Measurements from ENCODE around the gene OPA3.
A peak's percentile ranks its signal among the peaks of the same experiment; 100 is the strongest.

OPA3 gene

GRCh38 chr19:45560686-45561085 is 23.9 kb downstream of the OPA3 start:
- DNase-seq: no peak

- DNase-seq: no peak
These were observed 24.6 kb downstream of the OPA3 start for GRCh38 chr19:45560038-45560437.

GRCh38 chr19:45558399-45558878 is 26.2 kb downstream of the OPA3 start:
- peak; percentile 41 to 81 (median 72) for DNase-seq

GRCh38 chr19:45556835-45557234 is 27.8 kb downstream of the OPA3 start:
- DNase-seq: no peak

- no peak for DNase-seq
These were observed 30.1 kb downstream of the OPA3 start for GRCh38 chr19:45554481-45554880.

GRCh38 chr19:45553464-45553863 is 31.1 kb downstream of the OPA3 start:
- no peak for DNase-seq

GRCh38 chr19:45547965-45548609 is 36.5 kb downstream of the OPA3 start:
- DNase-seq: no peak

GRCh38 chr19:45547211-45547770 is 37.3 kb downstream of the OPA3 start:
- no peak for DNase-seq

GRCh38 chr19:45542234-45542668 is 42.4 kb downstream of the OPA3 start:
- no peak for DNase-seq

GRCh38 chr19:45539459-45539858 is 45.1 kb downstream of the OPA3 start:
- DNase-seq: no peak

- DNase-seq: no peak
These were observed 53.3 kb downstream of the OPA3 start for GRCh38 chr19:45531349-45531748.

GRCh38 chr19:45529420-45529785 is 55.2 kb downstream of the OPA3 start:
- DNase-seq: no peak

GRCh38 chr19:45528744-45529419 is 55.7 kb downstream of the OPA3 start:
- peak in 4 of 6 experiments; percentile 9 to 24 (median 16) for DNase-seq

- no peak for DNase-seq
These were observed 56.4 kb downstream of the OPA3 start for GRCh38 chr19:45528149-45528743.

GRCh38 chr19:45527731-45528130 is 56.9 kb downstream of the OPA3 start:
- no peak for DNase-seq

GRCh38 chr19:45526971-45527370 is 57.6 kb downstream of the OPA3 start:
- no peak for DNase-seq

GRCh38 chr19:45526143-45526542 is 58.5 kb downstream of the OPA3 start:
- no peak for DNase-seq

GRCh38 chr19:45524575-45525129 is 60.0 kb downstream of the OPA3 start:
- DNase-seq: no peak

- peak; percentile 51 to 86 (median 70) for DNase-seq
These were observed 60.9 kb downstream of the OPA3 start for GRCh38 chr19:45523642-45524256.

- no peak for DNase-seq
These were observed 62.3 kb downstream of the OPA3 start for GRCh38 chr19:45522010-45522941.

- no peak for DNase-seq
These were observed 66.2 kb downstream of the OPA3 start for GRCh38 chr19:45518469-45518826.
